CD4-positive, alpha-beta T cell treated with Interleukin-6 at 100 ng/mL for 8 hours (primary cell): ENCODE results near the gene CFAP97D2.
"Not testable (repeated sequence)": the region's sequence is repeated elsewhere in the genome, so short reads cannot be mapped to it uniquely, and the experiment has no call there.

Experiments
- DNase-seq: peaks from one replicate; pipeline ENCODE4 v3.0.0-alpha.2; 2020; ENCODE audit warnings: mixed read lengths, low spot score

Gene CFAP97D2

DNA sequence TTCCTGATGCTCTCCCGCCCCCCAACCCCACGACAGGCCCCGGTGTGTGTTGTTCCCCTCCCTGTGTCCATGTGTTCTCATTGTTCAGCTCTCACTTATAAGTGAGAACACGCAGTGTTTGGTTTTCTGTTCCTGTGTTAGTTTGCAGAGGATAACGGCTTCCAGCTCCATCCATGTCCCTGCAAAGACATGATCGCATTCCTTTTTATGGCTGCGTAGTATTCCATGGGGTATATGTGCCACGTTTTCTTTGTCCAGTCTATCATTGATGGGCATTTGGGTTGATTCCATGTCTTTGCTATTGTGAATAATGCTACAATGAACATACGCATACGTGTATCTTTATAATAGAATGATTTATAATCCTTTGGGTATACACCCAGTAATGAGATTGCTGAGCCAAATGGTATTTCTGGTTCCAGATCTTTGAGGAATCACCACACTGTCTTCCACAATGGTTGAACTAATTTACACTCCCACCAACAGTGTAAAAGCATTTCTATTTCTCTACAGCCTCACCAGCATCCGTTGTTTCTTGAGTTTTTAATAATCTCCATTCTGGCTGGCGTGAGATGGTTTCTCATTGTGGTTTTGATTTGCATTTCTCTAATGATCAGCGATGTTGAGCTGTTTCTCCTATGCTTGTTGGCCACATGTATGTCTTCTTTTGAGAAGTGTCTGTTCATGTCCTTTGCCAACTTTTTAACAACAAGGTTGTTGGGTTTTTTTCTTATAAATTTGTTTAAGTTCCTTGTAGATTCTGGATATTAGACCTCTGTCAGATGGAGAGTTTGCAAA is 20.0 kb upstream of the CFAP97D2 start:
- not testable (repeated sequence) for DNase-seq

DNA sequence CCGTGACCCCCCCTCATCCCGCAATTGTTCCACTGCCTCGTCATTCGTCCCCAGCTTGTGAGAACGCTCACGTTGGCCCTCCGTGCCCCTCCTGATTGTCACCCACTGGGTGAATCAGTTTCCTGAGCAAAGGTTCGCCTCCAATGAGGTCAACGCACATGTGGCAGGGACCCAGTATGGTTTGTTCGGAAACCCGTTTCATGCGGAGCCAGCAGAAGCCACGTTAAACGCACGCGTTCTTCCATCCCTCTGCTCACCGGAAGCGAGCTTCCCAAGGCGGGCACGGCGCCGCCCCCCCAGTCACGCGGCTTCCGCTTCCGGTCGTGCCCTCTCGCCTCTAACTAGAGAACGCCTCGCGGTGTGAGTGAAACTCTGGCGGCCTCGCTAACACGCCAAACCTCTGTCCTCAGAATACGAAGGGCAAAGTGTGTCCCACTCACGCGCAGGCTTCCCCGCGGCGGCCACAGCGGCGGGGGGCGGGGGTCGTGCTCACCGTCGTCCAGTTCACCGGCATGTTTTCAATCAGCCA is 18.0 kb upstream of the CFAP97D2 start:
- DNase-seq, result no peak

DNA sequence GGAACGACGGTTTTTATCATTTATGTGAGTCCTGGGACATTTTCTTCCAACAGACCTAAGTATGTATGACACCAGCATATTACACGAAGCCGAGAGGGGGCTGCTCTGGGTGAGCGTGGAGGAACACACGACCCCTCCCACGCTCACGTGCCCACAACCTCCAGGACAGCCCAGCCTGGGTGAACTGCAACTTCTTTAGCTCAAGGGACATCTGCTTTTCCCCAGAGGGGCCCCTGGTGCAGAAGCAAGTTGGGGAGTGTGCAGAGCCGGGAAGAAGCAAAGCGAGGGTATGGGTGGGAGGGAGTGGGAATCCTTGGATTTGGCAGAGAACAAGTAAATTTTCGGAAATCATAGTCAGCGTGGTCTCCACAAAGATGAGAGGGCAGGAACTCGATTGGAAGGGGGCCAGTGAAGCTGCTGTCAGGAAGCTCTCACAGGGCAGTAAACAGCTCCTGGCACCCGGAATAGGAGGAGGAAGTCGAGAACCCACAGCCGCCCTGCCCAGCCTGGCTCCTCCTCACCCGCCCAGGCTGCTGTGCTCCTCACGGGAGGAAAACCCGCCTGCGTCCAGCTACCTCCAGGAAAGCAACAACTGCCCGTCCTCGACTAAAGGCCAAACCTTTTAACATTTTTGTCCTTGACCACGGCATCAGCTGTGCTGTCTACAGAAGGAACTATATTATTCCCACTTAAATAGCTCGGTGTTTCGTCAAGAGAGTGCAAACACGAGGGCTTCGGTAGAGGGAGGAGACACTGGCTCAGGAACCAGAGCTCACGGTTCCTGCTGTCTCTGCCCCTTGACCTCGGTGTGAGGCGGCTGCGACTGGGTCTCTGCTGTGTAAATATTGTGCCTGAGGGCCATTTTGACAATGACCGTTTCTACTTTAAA is 17.2 kb upstream of the CFAP97D2 start:
- peak; percentile 70 for DNase-seq

- no peak for DNase-seq
Observed at GRCh38 chr13:114162533-114162922, 16.5 kb upstream of the CFAP97D2 start.

GRCh38 chr13:114164053-114164452 is 15.0 kb upstream of the CFAP97D2 start:
- no peak for DNase-seq

DNA sequence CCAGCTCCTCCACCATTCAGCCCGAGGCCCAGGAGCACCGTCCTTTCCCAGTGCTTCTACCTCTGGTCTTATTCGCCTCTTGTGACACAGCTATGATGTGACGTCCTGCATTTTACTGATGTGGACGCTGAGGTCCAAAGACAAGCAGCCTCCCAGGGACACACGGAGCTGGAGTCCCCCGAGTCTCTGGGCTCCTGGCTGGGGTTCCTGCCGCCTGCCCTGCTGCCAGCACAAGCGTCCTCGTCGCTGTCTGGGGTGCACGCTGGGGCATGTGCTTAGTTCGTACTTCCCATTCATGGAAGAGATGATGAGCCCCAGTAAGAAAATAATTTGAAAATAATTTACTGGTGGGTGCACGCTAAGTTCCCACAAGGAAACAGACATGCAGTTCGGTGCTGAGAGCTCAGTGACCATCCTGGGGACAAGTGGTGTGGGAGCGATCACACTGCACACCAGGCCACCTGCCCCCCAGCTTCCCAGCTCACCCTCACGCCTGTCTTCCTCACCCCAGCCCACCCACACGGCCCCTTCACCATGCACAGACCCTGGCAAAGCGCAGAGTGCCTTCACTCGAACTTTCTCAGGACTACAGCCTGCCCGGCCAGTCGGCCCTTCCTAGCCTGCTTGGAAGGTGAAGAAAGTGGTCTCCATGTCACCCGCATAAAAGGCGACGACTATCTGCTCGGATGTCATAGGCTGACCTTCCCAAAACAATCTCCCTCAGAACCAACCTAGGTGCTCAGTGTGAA is 14.2 kb upstream of the CFAP97D2 start:
- DNase-seq, result no peak

GRCh38 chr13:114166381-114167131 is 12.5 kb upstream of the CFAP97D2 start:
- DNase-seq, result no peak

- no peak for DNase-seq
Observed at GRCh38 chr13:114167426-114167825, 11.6 kb upstream of the CFAP97D2 start.

- no peak for DNase-seq
Observed at GRCh38 chr13:114167885-114168284, 11.2 kb upstream of the CFAP97D2 start.

GRCh38 chr13:114173272-114173671 is 5.8 kb upstream of the CFAP97D2 start:
- no peak for DNase-seq

- DNase-seq, result no peak
Observed at GRCh38 chr13:114173745-114174144, 5.3 kb upstream of the CFAP97D2 start.

DNA sequence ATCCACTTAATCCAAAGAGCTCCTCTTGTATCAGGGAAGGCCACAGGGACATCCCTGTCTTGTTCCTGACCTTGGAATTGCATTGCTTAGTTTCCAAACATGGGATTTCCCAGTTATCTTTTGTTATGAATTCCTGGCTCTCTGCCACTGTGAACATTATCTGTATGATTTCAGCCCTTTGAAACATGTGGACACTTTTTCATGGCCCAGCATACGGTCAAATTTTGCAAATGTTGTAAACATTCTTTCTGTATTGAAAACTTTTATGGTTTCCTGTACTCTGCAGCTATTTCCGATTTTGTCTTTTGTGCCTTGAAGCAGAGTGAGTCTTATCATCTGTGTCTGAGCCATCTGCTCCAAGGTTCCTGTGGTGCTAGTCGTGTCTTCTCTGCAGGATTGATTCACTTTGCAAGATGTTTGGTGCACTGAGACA is 4.5 kb upstream of the CFAP97D2 start:
- DNase-seq, result no peak

GRCh38 chr13:114176359-114176902 is 2.6 kb upstream of the CFAP97D2 start:
- not testable (repeated sequence) for DNase-seq

- DNase-seq, result no peak
Observed at GRCh38 chr13:114177245-114178010, 1.6 kb upstream of the CFAP97D2 start.

- no peak for DNase-seq
Observed at GRCh38 chr13:114185182-114185971, 6.3 kb downstream of the CFAP97D2 start.

GRCh38 chr13:114194853-114195252 is 15.8 kb downstream of the CFAP97D2 start:
- DNase-seq, result peak; percentile 11

GRCh38 chr13:114196629-114197028 is 17.6 kb downstream of the CFAP97D2 start:
- no peak for DNase-seq

- no peak for DNase-seq
Observed at GRCh38 chr13:114198556-114198955, 19.5 kb downstream of the CFAP97D2 start.

- not testable (repeated sequence) for DNase-seq
Observed at GRCh38 chr13:114199526-114199925, 20.5 kb downstream of the CFAP97D2 start.
